ENCODE results near the gene DLGAP1. TPM values are rescaled to one million over a fixed set of nuclear protein-coding genes. Genes with fewer than 3 reads are reported as not detected.
A peak's percentile ranks its signal among the peaks of the same experiment; 100 is the strongest.

The DLGAP1 gene
- total and polyA plus RNA-seq, 7 experiments from 2014 or later: 0.32 to 1.0 TPM; not detected in 5

DNA sequence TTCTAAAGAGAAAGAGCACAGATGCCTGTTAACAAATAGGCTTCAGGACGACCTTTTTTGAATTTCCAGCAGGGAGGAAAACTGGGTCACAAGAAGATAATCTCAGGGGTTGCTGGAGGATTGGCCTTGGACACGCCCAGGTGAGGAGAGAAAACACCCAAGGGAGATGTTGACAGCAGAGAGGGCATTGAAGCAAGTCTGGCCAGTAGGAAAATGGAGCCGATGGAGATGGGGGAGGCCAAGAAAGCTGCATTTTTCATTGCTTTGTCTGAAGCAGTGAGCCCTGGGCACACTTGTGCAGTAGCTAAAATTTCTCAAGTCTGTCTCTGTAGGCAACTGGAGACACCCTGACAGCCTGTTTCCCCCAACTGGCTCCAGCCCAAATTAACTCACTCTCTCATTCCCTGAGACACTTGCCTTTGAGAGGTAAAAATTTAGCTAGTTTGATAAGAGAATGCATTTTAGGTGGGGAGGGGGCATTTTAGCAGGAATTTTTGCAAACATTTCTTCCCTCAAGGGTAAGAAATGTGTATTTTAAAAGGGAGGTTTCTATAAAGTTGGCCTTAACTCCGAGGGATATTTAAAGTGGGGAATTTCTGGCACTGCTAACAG lies 839.6 kb downstream of the DLGAP1 start:
- DNase-seq (no peak), ATAC-seq (no peak)
- intact Hi-C loops (cut with micrococcal nuclease): no loop called here
- Histone ChIP-seq H3K4me3 (ENCODE audit: low read length) (no peak overlapping the region), H3K27me3 (ENCODE audit: control insufficient read depth in 2 of 2, insufficient read depth in 2 of 2, low read length in 2 of 2) (no peaks in the 10 kb centered on the region), H3K9me3 (ENCODE audit: control insufficient read depth in 2 of 3, low read length in 3 of 3) (no peaks in the 10 kb centered on the region), H3K36me3 (ENCODE audit: control insufficient read depth in 2 of 3, insufficient read depth in 3 of 3, low read length in 3 of 3) (no peaks in the 10 kb centered on the region), H3K27ac (ENCODE audit: low read depth, low read length) (no peak overlapping the region), H3K4me1 (ENCODE audit: control insufficient read depth in 2 of 2, insufficient read depth in 2 of 2, low read length in 2 of 2) (no peaks in the 10 kb centered on the region)
- CTCF ChIA-PET: no interaction called here
- POLR2A ChIA-PET: no interaction called here
- Mint-ChIP-seq H3K9me3 (no peaks in the 10 kb centered on the region), H3K27ac (no peak overlapping the region), H3K36me3 (no peaks in the 10 kb centered on the region), H3K4me1 (peaks cover 0 to 17% (median 0%) of the 10 kb centered on the region in 7 donors), H3K27me3 (no peaks in the 10 kb centered on the region), H3K4me3 (no peak overlapping the region)

DNA sequence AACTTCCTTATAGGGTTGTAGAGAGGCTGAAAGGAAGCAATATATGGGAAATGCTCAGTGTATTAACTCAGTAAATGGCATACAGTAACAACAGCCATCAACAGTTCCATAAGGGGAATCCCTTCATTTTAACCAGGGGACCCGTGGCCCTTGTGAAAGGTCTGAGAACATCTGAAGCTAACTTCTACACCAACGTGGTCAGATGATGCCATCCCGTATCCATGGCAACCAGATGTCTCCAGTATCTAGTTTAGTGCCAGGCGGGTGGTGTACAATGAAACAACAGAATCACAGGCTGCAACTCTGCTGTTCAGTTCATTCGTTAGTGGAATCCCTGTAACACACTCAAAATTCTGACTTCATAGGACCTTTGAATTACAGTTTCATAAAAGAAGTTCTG lies 842.8 kb downstream of the DLGAP1 start:
- Histone ChIP-seq H3K4me1 (ENCODE audit: control insufficient read depth in 2 of 2, insufficient read depth in 2 of 2, low read length in 2 of 2) (no peaks in the 10 kb centered on the region), H3K9me3 (ENCODE audit: control insufficient read depth in 2 of 3, low read length in 3 of 3) (no peaks in the 10 kb centered on the region), H3K27ac (ENCODE audit: low read depth, low read length) (no peak overlapping the region), H3K27me3 (ENCODE audit: control insufficient read depth in 2 of 2, insufficient read depth in 2 of 2, low read length in 2 of 2) (no peaks in the 10 kb centered on the region), H3K36me3 (ENCODE audit: control insufficient read depth in 2 of 3, insufficient read depth in 3 of 3, low read length in 3 of 3) (no peaks in the 10 kb centered on the region), H3K4me3 (ENCODE audit: low read length) (no peak overlapping the region)
- no peak overlapping the region for H3K27ac Mint-ChIP-seq
- no peak overlapping the region for H3K4me3 Mint-ChIP-seq
- CTCF ChIA-PET: no interaction called here
- peaks cover 0 to 2% (median 0%) of the 10 kb centered on the region in 11 donors for H3K9me3 Mint-ChIP-seq
- DNase-seq (no peak), ATAC-seq (no peak)
- peaks cover 0 to 35% (median 5%) of the 10 kb centered on the region in 7 donors for H3K4me1 Mint-ChIP-seq
- intact Hi-C loops (cut with micrococcal nuclease): no loop called here
- H3K27me3 Mint-ChIP-seq: no peaks in the 10 kb centered on the region
- peaks cover 0 to 14% (median 0%) of the 10 kb centered on the region in 5 donors for H3K36me3 Mint-ChIP-seq
- POLR2A ChIA-PET: interaction anchor here (1.2 kb wide), 1 partner anchor 17 kb away, joined by 3 read pairs; no protein-coding TSS in a partner anchor

DNA sequence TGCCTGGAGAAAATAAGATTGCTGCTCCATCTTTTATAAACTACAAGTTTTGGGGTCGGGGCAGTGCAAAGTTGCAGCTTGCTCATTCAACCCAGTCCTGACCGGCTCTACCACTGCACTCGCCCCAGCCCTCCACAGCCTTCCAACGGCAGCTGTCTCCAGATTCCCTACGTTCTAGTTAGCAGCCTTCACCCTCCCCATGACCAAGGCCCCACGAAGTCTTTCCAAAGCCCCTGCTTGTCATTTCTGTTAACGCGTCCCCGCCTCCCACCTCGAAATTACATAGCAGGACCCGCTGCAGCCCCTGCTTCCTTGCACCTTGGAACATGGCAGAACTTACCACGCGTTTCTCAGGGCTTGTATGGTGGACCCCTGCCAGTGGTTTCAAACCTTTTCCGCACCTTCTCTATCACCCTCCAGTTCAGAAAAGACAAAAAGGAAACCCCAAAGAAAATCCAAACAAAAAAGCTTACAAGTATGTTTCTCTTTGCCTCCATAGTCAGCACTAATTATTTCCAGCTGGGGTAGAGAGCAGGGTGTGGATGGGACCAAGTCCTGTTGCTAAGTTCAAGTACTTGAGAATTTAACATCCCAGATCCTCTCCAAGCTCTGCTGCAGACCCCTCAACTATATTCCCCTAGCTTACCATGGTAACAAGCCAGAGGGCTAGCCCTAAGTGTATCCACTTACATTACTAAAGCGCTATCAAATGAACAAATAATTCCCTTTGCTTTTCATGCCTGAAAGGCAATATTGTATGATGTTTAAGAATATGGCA lies 843.6 kb downstream of the DLGAP1 start:
- Histone ChIP-seq H3K9me3 (ENCODE audit: control insufficient read depth in 2 of 3, low read length in 3 of 3) (no peaks in the 10 kb centered on the region), H3K27ac (ENCODE audit: low read depth, low read length) (no peak overlapping the region), H3K4me3 (ENCODE audit: low read length) (no peak overlapping the region), H3K27me3 (ENCODE audit: control insufficient read depth in 2 of 2, insufficient read depth in 2 of 2, low read length in 2 of 2) (no peaks in the 10 kb centered on the region), H3K36me3 (ENCODE audit: control insufficient read depth in 2 of 3, insufficient read depth in 3 of 3, low read length in 3 of 3) (no peaks in the 10 kb centered on the region), H3K4me1 (ENCODE audit: control insufficient read depth in 2 of 2, insufficient read depth in 2 of 2, low read length in 2 of 2) (peaks cover 6 to 7% of the 10 kb centered on the region in 2 donors)
- DNase-seq: no peak
- no peak for ATAC-seq
- Mint-ChIP-seq H3K9me3 (peaks cover 0 to 2% (median 0%) of the 10 kb centered on the region in 11 donors), H3K27ac (peak overlapping the region in 1 of 9 donors; percentile 20), H3K27me3 (no peaks in the 10 kb centered on the region), H3K4me1 (peaks cover 0 to 37% (median 5%) of the 10 kb centered on the region in 7 donors), H3K36me3 (peaks cover 0 to 14% (median 0%) of the 10 kb centered on the region in 5 donors), H3K4me3 (no peak overlapping the region)
- intact Hi-C loops (cut with micrococcal nuclease): no loop called here
- ChIA-PET CTCF (interaction anchor here (0.8 kb wide), 1 partner anchor 53 kb away, joined by 3 read pairs; no protein-coding TSS in a partner anchor), POLR2A (interaction anchor here (0.7 to 1.2 kb wide), 2 partner anchors 16 to 298 kb away, joined by 3 to 7 read pairs; no protein-coding TSS in a partner anchor)

DNA sequence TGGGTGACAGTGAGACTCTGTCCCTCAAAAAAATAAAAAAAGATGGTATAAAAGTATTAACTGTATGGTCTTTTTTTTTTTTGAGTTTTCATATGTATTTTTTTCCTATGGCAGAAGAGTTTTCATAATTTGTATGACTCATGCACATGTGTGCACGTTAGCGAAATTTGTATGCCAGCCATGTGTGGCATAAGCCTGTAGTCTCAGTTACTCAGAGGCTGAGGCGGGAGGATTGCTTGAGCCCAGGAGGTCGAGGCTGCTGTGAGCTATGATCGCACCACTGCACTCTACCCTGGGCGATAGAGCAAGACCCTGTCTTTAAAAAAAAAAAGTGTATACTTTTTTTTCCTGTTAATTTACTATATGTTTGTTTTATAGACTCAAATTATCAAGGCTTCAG lies 844.3 kb downstream of the DLGAP1 start:
- DNase-seq (no peak), ATAC-seq (no peak)
- no peaks in the 10 kb centered on the region for H3K9me3 ChIP-seq (ENCODE audit: control insufficient read depth in 2 of 3, low read length in 3 of 3)
- no peak overlapping the region for H3K4me3 ChIP-seq (ENCODE audit: low read length)
- Mint-ChIP-seq H3K9me3 (peaks cover 0 to 2% (median 0%) of the 10 kb centered on the region in 11 donors), H3K4me1 (peaks cover 0 to 37% (median 5%) of the 10 kb centered on the region in 7 donors), H3K27me3 (no peaks in the 10 kb centered on the region), H3K4me3 (no peak overlapping the region), H3K36me3 (peaks cover 0 to 14% (median 0%) of the 10 kb centered on the region in 5 donors), H3K27ac (no peak overlapping the region)
- POLR2A ChIA-PET: interaction anchor here (0.6 to 0.7 kb wide), 2 partner anchors 171 to 298 kb away, joined by 4 to 7 read pairs; no protein-coding TSS in a partner anchor
- no peak overlapping the region for H3K27ac ChIP-seq (ENCODE audit: low read depth, low read length)
- peaks cover 8 to 10% of the 10 kb centered on the region in 2 donors for H3K4me1 ChIP-seq (ENCODE audit: control insufficient read depth in 2 of 2, insufficient read depth in 2 of 2, low read length in 2 of 2)
- CTCF ChIA-PET: interaction anchor here (0.8 kb wide), 1 partner anchor 54 kb away, joined by 3 read pairs; no protein-coding TSS in a partner anchor
- no peaks in the 10 kb centered on the region for H3K36me3 ChIP-seq (ENCODE audit: control insufficient read depth in 2 of 3, insufficient read depth in 3 of 3, low read length in 3 of 3)
- intact Hi-C loops (cut with micrococcal nuclease): no loop called here
- H3K27me3 ChIP-seq (ENCODE audit: control insufficient read depth in 2 of 2, insufficient read depth in 2 of 2, low read length in 2 of 2): no peaks in the 10 kb centered on the region

DNA sequence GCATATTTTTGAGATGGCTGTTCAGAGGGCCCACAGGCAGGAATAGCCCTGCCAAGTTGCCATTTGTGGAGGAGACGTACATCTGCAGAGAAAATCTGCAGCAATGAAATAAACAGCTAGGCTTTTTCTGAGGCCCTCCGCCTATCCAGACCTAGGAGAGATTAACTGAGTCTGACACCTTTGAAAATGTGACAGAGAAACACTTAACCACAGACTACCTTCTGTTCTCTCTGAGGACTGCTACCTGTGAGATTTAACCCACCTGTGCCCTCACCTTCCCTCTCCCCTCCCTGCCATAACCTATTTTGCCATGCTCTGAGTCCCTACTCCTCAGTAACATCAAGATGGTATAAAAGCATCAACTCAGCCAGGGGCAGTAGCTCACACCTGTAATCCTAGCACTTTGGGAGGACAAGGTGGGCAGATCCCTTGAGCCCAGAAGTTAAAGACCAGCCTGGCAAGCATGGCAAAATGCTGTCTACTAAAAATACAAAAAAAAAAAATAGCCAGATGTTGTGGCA lies 844.9 kb downstream of the DLGAP1 start:
- Histone ChIP-seq H3K36me3 (ENCODE audit: control insufficient read depth in 2 of 3, insufficient read depth in 3 of 3, low read length in 3 of 3) (no peaks in the 10 kb centered on the region), H3K27me3 (ENCODE audit: control insufficient read depth in 2 of 2, insufficient read depth in 2 of 2, low read length in 2 of 2) (no peaks in the 10 kb centered on the region), H3K27ac (ENCODE audit: low read depth, low read length) (no peak overlapping the region), H3K9me3 (ENCODE audit: control insufficient read depth in 2 of 3, low read length in 3 of 3) (no peaks in the 10 kb centered on the region), H3K4me3 (ENCODE audit: low read length) (no peak overlapping the region), H3K4me1 (ENCODE audit: control insufficient read depth in 2 of 2, insufficient read depth in 2 of 2, low read length in 2 of 2) (peaks cover 14 to 15% of the 10 kb centered on the region in 2 donors)
- H3K36me3 Mint-ChIP-seq: peaks cover 0 to 14% (median 0%) of the 10 kb centered on the region in 5 donors
- no peak overlapping the region for H3K4me3 Mint-ChIP-seq
- peaks cover 0 to 34% (median 5%) of the 10 kb centered on the region in 7 donors for H3K4me1 Mint-ChIP-seq
- H3K27me3 Mint-ChIP-seq: no peaks in the 10 kb centered on the region
- ATAC-seq (no peak), DNase-seq (no peak)
- H3K9me3 Mint-ChIP-seq: peaks cover 0 to 2% (median 0%) of the 10 kb centered on the region in 11 donors
- intact Hi-C loops (cut with micrococcal nuclease): no loop called here
- no peak overlapping the region for H3K27ac Mint-ChIP-seq
- ChIA-PET POLR2A (interaction anchor here (0.6 kb wide), 1 partner anchor 171 kb away, joined by 4 read pairs; no protein-coding TSS in a partner anchor), CTCF (no interaction called here)

DNA sequence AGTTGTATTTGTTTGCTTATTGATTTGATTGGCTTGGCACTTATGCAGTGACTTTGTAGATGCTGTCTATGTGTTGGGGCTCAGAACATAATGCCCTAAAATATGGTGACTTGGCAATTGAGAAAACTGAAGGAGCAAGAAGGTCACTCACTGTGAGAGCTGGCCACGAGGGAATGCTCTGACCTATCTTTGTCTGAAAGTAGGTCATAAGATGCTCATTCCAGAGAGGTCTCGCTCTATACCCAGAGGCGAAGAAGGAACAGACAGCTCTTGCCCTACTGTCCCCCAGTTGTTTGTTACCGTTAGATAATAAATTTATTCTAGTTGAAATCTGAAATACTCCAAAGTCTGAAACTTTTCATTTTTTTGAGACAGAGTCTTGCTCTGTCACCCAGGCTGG lies 846.6 kb downstream of the DLGAP1 start:
- no peak overlapping the region for H3K4me3 Mint-ChIP-seq
- H3K27ac ChIP-seq (ENCODE audit: low read depth, low read length): no peak overlapping the region
- ATAC-seq: no peak
- H3K4me1 ChIP-seq (ENCODE audit: control insufficient read depth in 2 of 2, insufficient read depth in 2 of 2, low read length in 2 of 2): peaks cover 30 to 31% of the 10 kb centered on the region in 2 donors
- no peaks in the 10 kb centered on the region for H3K36me3 ChIP-seq (ENCODE audit: control insufficient read depth in 2 of 3, insufficient read depth in 3 of 3, low read length in 3 of 3)
- H3K27me3 Mint-ChIP-seq: no peaks in the 10 kb centered on the region
- H3K4me1 Mint-ChIP-seq: peaks cover 0 to 33% (median 5%) of the 10 kb centered on the region in 7 donors
- intact Hi-C loops (cut with micrococcal nuclease): loop anchor here in 1 of 2 donors (10.0 kb wide), 1 partner anchor 1686 kb away; the partner anchor contains the start of gene ZBTB14
- peaks cover 0 to 2% (median 0%) of the 10 kb centered on the region in 11 donors for H3K9me3 Mint-ChIP-seq
- H3K27me3 ChIP-seq (ENCODE audit: control insufficient read depth in 2 of 2, insufficient read depth in 2 of 2, low read length in 2 of 2): no peaks in the 10 kb centered on the region
- H3K9me3 ChIP-seq (ENCODE audit: control insufficient read depth in 2 of 3, low read length in 3 of 3): no peaks in the 10 kb centered on the region
- ChIA-PET POLR2A (interaction anchor here (0.6 to 0.8 kb wide), 2 partner anchors 15 to 17 kb away, joined by 3 to 4 read pairs; no protein-coding TSS in a partner anchor), CTCF (interaction anchor here (1.0 to 1.2 kb wide), 4 partner anchors 13 to 319 kb away, joined by 3 to 4 read pairs (median 3); no protein-coding TSS in a partner anchor)
- H3K27ac Mint-ChIP-seq: peak overlapping the region in 1 of 9 donors; percentile 58
- H3K36me3 Mint-ChIP-seq: peaks cover 0 to 14% (median 0%) of the 10 kb centered on the region in 5 donors
- H3K4me3 ChIP-seq (ENCODE audit: low read length): no peak overlapping the region
- DNase-seq: no peak

Data from naive thymus-derived CD4-positive, alpha-beta T cell (primary cell).